Cardiac septum (tissue), 1 donor: Measurements from ENCODE around the gene EYS. TPM values are rescaled to one million over a fixed set of nuclear protein-coding genes. Genes with fewer than 3 reads are reported as not detected.

Source experiments
- DNase-seq: peaks from one replicate; pipeline ENCODE4 v3.0.0-alpha.2; 2020; ENCODE audit warnings: low spot score
- intact Hi-C: fragments of 100-400 bp; cut with DNase I; formaldehyde crosslinking; loops from one replicate; pipeline ENCODE4 v1.14.0; 2022
- total RNA-seq: library from RNA; stranded (reverse); fragmentation: NEBNext Ultra II Directional; extraction: Animal tissue kit (Norgen Biotek cat#: 25700); gene quantifications from one replicate; pipeline ENCODE4 v1.2.1, GENCODE V29; 2021
- donor health status: DM: no; HTN: no; CAD: no.

Gene EYS
- total RNA-seq, 1 donor from 2014 or later: 0.24 TPM

DNA sequence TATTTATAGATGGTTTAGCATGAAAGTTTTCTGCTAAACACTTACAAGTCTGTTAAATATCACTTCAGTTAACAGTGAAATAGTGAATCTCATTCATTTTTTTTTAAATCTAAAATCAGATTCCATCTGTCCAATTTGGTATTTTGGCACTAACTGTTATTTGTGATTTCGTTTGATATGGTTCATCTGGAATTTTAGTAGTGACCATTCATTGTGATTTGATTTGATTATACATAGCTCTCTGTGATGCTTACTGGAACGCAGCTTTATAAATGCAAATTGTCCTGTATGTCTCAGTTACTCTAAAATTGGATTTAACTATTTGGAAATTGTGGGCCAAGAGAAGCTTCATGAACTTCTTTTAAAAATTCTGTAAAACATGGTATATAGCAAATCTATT, 571.5 kb downstream of the EYS start:
- DNase-seq: no peak
- intact Hi-C loops: no loop called here

DNA sequence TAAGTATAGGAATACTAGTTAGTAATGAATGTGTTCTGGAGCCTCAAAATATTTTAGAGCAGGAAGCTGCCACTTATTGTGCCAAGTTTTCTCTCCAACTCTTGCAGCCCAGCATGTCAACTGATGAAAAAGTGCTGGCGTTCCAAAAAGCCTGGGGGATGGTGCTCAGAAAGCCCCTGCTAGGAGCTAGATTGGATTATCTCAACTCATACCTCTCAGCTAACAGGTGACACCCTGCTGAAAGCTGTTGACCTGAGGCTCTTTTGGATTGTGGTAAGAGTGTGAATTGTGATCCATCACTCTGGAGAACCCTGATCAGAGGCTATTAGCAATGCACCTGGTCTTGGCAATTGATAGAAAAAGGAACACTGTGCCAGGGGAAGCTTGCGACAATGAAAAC, 580.4 kb downstream of the EYS start:
- no peak for DNase-seq
- intact Hi-C loops: no loop called here

DNA sequence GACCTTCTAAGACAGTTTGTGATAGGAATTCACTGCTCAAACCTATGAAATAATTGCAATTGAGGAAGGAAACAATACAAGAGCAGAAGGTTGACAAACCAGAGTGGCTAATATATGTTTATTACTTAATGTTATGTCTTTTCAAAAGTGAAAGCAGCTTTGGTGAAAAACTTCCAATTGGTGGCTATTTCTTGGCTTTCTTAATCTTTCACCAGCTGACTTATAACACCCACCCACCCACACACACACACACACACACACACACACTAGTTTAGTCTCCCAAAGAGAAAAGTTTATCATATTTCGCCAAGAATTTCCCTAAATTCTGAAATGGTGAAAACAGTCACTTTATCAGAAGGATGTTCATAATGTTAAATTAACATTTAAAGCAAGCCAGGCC, 583.5 kb downstream of the EYS start:
- intact Hi-C loops: no loop called here
- no peak for DNase-seq

DNA sequence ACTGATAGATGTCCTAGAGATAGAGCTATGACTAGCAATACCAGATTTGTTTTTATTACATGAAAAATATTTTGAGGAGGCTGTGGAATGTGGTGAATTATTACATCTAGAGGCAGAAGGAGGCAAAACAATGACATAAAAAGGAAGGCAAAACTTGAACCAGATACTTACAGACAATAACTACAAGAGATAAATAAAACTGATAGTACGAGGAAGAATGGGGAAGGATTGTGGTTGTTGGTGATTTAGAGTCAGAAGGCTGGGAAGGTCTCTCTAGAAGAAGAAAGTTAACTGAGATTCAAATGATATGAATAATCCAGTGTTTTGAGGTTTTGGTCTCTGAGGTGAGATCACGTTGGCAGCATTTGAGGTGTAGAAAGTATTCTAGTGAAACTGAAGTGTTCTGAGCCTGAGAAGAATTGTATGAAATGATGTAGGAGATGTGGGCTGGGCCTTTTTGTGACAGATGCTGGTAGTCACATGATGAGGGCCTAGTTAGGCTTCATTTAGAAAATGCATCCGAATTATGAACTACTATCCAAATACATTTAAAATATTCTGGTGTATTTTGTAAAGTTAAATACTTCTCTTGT, 589.1 kb downstream of the EYS start:
- no peak for DNase-seq
- intact Hi-C loops: no loop called here

GRCh38 chr6:65116326-65116725, 590.7 kb downstream of the EYS start:
- intact Hi-C loops: no loop called here
- no peak for DNase-seq

DNA sequence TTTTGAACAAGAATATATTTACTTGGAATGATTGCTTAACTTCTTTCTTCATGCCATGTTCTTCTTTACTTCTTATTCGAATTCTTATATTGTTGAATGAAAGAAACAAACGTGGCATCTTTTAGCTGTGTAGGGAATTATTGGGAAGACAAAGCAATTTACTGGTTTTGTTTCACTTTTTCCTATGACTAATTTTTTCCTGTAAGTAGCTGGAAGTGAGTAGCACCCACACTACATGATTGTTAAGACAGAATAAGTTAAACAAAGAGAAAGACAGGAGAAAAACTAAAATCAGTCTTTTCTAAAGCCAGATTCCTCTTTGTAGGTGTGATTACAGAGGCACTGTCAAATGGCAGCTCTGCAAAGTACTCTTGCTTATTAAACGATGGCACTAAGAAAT, 593.4 kb downstream of the EYS start:
- intact Hi-C loops: no loop called here
- DNase-seq: no peak

DNA sequence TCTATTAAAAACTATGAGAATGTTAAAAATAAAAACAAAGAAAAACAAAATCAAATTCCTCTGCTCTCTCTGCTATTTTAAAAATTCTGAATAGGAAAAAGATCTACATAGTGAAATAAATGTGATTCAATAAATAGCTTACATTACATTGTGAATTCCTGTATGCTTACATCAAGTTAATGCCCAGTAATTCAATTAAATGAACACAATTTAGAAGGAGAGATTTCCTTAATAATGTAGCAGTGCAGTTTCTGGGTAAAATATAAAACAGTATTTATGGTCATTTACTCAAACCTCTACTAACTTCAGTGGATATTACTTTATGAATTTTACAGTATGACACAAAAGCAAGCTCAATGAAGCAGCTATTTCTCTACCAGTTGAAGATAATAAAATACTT, 594.6 kb downstream of the EYS start:
- intact Hi-C loops: no loop called here
- no peak for DNase-seq

DNA sequence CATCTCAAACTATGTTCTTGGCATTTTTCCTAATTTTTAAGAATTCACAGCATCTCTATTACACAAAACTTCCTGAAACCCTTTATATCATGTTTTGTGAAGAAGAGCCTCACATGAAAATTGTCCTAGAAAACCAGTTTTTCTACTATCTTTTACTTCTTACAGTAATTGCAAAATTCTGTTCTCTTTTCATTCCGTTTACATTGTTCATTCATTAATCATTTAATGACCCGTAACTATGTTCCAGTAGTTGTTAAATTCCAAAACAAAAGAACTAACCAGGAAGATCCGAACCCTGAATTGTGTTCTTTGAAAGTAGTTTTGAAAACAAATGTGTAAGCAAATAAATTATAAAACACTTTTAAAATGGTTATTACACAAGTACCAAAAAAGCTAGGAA, 597.0 kb downstream of the EYS start:
- intact Hi-C loops: no loop called here
- no peak for DNase-seq

- intact Hi-C loops: no loop called here
- DNase-seq: no peak
Measured at GRCh38 chr6:65098349-65098748, 608.7 kb downstream of the EYS start.

GRCh38 chr6:65091561-65091960, 615.5 kb downstream of the EYS start:
- intact Hi-C loops: no loop called here

DNA sequence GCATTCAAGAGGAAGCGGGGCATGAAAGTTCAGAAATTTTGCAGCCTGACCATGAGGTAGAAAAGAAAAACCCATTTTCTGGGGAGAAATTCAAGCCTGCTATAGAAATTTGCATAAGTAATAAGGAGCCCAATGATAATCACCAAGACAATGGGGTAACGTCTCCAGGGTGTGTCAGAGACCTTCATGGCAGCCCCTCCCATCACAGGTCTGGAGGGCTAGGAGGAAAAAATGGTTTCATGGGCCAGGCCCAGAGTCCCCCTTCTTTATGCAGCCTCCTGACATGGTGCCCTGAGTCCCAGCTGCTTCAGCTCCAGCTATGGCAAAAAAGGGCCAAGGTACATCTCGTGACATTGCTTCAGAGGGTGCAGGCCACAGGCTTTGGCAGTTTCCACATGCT, 618.5 kb downstream of the EYS start:
- intact Hi-C loops: no loop called here

More at GRCh38 chr6:65091561-65091960, 615.5 kb downstream of the EYS start:
- no peak for DNase-seq

GRCh38 chr6:65081756-65082155, 625.3 kb downstream of the EYS start:
- intact Hi-C loops: no loop called here
- DNase-seq: no peak

More for the DNA sequence above, 618.5 kb downstream of the EYS start:
- no peak for DNase-seq

DNA sequence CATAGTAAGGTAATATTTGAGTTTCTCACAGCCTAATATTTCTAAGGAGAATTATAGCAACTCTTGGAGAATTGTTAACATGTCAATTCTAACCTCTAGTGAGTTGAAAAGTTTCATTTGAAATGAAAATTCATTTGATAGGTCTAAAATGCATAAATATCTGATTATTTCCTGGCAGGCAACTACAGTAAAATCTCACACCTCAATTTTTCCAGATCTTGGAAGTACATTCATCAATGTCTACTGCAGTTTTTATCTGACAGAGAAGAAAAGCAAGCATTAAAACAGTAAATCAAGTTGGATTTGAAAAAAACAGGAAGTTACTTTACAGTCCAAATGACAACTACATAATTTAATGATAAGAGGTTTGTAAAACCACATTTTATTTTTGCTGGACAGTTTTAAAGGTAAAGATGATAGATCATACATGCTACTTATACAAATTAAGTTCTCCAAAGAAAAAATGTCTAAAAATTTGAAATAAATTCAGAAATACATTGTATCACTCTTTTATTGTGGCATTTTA, 631.3 kb downstream of the EYS start:
- DNase-seq: no peak
- intact Hi-C loops: no loop called here

DNA sequence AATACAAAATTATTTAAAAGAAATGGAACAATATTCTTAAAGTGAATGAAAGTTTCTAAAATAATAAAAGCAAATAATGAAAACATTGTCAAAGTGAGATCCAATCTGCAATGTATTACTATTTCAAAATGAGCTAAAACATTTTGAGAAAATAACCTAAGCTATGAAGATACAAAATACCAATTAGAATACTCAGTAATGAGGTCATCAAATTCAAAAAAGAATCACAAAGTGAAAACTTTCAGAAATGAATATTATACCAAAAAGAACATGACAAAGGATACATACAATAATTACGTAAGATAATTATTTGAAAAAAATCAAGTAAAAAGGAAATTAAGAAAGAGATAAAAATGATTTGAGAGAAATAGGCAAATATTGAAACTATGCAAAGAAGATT, 634.5 kb downstream of the EYS start:
- no peak for DNase-seq
- intact Hi-C loops: no loop called here

DNA sequence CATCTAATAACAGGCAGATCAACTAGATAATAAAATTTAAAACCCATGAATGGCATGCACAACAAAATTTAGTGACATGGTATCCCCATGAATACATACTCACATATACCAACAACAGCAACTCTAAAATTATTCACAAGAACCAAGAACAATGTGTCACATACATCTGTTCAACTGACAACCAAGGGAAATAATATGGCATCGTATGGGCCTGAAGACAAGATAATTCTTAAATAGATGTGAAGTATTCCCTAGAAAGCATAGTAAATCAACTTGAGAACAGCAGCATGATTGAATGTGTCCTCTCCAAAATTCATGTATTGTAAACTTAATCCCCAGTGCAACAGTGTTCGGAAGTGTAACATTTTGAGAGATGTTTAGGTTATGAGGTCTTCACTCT, 635.5 kb downstream of the EYS start:
- DNase-seq: no peak
- intact Hi-C loops: no loop called here

DNA sequence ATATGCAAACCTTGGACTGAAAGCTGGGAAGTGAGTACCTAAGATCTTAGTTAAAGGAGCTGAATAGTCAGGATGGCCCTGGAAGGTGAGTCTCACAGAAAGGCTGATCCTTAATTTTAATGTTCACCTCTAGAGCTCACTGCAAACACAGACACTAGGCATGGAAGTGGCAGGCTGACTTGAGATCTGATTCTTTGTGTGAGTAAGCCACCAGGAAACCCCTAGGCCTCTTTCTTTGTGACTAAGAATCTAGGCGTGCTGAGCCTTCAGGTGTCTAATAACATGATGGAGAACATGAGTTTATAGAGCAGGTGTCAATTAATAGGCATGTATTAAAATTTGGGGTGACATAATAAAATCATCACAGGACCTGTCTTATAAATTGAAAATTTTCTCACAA, 642.2 kb downstream of the EYS start:
- DNase-seq: no peak
- intact Hi-C loops: no loop called here

- intact Hi-C loops: no loop called here
- no peak for DNase-seq
Measured at GRCh38 chr6:65059568-65059967, 647.5 kb downstream of the EYS start.

GRCh38 chr6:65055545-65055944, 651.5 kb downstream of the EYS start:
- intact Hi-C loops: no loop called here
- DNase-seq: no peak

GRCh38 chr6:65052626-65053025, 654.4 kb downstream of the EYS start:
- intact Hi-C loops: no loop called here
- DNase-seq: no peak

DNA sequence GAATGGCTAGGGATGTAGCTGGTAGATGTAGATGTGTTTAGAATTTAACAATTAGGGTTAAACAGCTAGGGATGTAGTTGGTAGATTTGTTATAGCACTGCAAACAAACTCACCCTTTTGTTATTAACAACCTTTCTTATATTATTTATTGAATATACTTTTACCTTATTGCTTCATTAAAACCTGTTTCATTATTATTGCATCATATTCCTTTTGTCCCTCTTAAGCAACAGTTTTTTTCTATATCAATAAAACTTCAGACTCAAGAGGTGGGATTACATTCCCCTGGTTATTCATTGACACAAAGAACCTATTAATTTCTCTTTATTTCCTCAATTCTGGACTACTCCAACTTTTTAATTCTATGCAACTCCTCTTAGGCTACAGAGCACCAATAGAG, 661.2 kb downstream of the EYS start:
- intact Hi-C loops: no loop called here

DNA sequence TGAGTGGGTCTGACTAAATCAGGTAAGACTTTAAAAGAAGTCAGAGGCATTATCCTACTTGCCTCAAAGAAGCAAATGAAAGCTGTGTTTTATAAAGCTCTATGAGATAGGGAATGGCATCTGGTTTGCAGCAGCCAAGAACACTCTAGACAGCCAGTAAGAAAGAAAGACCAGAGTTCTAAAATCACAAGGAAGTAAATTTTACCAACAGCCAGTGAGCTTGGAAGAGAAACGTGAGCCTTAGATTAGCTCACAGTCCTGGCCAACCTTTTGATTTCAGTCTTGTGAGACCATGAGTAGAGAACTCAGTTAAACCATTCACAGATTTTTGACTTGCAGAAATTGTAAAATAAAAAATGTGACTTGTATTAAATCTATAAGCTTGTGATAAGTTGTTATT, 693.0 kb downstream of the EYS start:
- DNase-seq: no peak
- intact Hi-C loops: no loop called here

More for the DNA sequence above, 661.2 kb downstream of the EYS start:
- DNase-seq: no peak

- intact Hi-C loops: no loop called here
- no peak for DNase-seq
Measured at GRCh38 chr6:65006788-65007187, 700.2 kb downstream of the EYS start.
